GM12872 (cell line): ENCODE measurements around the gene EBF3.

Experiments used
- CTCF ChIP-seq: IDR thresholded peaks from 3 replicates; pipeline ENCODE4 v1.5.1; 2011; ENCODE audit warnings: low read depth, mild to moderate bottlenecking, low read length, moderate library complexity; ENCODE audit not compliant: insufficient read depth

Gene EBF3

GRCh38 chr10:129885526-129885925 is 78.5 kb downstream of the EBF3 start:
- no peak for TF ChIP-seq CTCF

- no peak for TF ChIP-seq CTCF
These were observed 79.5 kb downstream of the EBF3 start for GRCh38 chr10:129884398-129885078.

- TF ChIP-seq CTCF, result no peak
These were observed 80.3 kb downstream of the EBF3 start for GRCh38 chr10:129883626-129884397.

GRCh38 chr10:129883029-129883428 is 81.0 kb downstream of the EBF3 start:
- TF ChIP-seq CTCF, result no peak

GRCh38 chr10:129882291-129883010 is 81.6 kb downstream of the EBF3 start:
- TF ChIP-seq CTCF, result no peak

GRCh38 chr10:129881641-129882040 is 82.4 kb downstream of the EBF3 start:
- TF ChIP-seq CTCF, result no peak

GRCh38 chr10:129880191-129880870 is 83.7 kb downstream of the EBF3 start:
- no peak for TF ChIP-seq CTCF
